Transverse colon (tissue), 4 donors: Measurements from ENCODE around the gene AGBL4.

Experiments
- CTCF ChIP-seq, 5 experiments: fragments of 200-600 bp in 3 of 5; fragments of 450-650 bp in 2 of 5; sonication (generic) in 3 of 5; IDR thresholded peaks; 1 replicate in 2 of 5; 2 replicates in 3 of 5; pipeline ENCODE4 v1.5.1; 2016 to 2017; ENCODE audit warnings: antibody characterized with exemption in 5 of 5, inconsistent platforms in 3 of 5, mild to moderate bottlenecking in 2 of 5, moderate library complexity in 1 of 5
- POLR2A ChIP-seq: fragments of 450-650 bp; IDR thresholded peaks from one replicate; pipeline ENCODE4 v1.6.1; 2016; ENCODE audit warnings: antibody characterized with exemption, mild to moderate bottlenecking, moderate library complexity
- POLR2AphosphoS5 ChIP-seq, 3 donors: sonication (generic); formaldehyde crosslinking; IDR thresholded peaks; one replicate each; pipeline ENCODE4 v1.6.1; 2016; ENCODE audit warnings: antibody characterized with exemption in 3 of 3

DNA sequence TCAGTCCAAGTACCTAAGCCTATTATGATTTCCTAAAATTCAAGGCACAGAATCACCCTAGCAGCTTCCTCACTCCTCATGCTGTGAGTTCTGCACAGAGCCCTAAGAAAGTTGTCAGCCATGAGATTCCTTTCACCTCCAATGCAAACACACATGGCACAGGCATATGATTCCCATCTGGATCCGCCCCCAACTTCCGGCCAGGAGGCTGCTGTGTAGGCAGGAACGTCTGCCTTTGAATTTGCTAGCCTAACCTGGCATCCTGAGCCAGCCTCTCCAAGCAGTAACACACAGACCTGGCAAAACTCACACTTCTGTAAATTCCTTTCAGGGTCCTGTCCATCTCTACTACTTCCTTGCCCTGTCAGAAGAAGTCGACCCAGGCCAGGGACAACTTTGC is 726.0 kb downstream of the AGBL4 start:
- TF ChIP-seq POLR2AphosphoS5 (IDR thresholded peaks at IDR 0.05) (no peak), POLR2A (no peak), CTCF (IDR thresholded peaks at IDR 0.05) (no peak)
